DND-41 (cell line): ENCODE data around the gene RAD51B.

Experiments
- EZH2 ChIP-seq: IDR thresholded peaks from 3 replicates; pipeline ENCODE4 v1.6.1; 2012; ENCODE audit warnings: borderline replicate concordance, low read depth, mild to moderate bottlenecking, moderate library complexity, low read length, inconsistent platforms; ENCODE audit not compliant: severe bottlenecking
- TF ChIP-seq, protein P1 (sequence below): IDR thresholded peaks from 2 replicates; pipeline ENCODE4 v1.5.1; 2012; ENCODE audit warnings: borderline replicate concordance, low read length, moderate library complexity, mild to moderate bottlenecking; ENCODE audit not compliant: poor library complexity, severe bottlenecking; ENCODE audit errors: extremely low read depth

DNA sequence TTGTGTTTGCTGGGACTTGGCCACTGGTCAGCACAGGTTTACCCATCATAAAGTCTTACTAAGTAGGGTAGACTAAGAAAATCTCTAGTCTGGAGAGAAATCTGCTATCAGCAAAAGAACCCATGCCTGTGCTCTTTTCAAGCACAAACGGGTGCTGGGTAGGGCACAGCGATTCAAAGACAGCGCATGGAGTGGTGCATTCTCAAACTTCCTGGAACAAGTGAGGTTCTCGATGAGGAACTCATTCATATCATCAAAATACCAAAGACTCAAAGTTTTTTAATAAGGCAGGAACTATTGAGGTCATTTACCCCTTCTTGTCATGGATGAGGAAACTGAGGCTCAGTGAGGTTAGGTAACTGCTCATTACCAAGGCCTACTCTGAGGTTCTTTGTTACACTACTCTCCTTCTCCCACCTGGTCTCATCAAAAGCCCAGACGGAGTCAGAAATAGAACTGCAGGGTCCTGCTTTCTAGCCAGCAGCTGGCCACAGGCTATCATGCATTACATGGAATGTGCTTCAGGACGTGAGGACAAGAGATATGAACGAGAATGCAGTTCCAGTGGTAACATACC lies 583.0 kb downstream of the RAD51B start:
- TF ChIP-seq EZH2, result no peak
- TF ChIP-seq, protein P1, sequence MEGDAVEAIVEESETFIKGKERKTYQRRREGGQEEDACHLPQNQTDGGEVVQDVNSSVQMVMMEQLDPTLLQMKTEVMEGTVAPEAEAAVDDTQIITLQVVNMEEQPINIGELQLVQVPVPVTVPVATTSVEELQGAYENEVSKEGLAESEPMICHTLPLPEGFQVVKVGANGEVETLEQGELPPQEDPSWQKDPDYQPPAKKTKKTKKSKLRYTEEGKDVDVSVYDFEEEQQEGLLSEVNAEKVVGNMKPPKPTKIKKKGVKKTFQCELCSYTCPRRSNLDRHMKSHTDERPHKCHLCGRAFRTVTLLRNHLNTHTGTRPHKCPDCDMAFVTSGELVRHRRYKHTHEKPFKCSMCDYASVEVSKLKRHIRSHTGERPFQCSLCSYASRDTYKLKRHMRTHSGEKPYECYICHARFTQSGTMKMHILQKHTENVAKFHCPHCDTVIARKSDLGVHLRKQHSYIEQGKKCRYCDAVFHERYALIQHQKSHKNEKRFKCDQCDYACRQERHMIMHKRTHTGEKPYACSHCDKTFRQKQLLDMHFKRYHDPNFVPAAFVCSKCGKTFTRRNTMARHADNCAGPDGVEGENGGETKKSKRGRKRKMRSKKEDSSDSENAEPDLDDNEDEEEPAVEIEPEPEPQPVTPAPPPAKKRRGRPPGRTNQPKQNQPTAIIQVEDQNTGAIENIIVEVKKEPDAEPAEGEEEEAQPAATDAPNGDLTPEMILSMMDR, result no peak
